ENCODE data around the gene OLA1.

DNA sequence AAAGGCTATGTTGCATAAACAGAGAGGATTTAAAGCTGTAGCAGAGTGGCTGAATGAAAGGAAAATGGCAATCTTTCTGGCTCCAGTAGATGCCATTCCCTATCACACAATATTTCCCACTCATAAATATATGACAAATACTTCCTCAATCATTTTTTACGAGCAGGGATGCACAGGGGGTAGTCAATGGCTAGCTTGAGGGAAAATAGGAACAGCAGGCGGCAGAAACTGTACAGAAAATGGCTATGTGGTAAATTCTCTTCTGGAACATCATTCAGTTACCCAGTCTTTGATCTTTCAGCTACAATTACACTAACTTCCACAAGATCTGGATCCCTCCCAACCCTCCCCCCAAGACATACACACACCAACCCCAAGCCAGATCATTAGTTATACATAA lies 127.2 kb downstream of the OLA1 start:
- TF ChIP-seq CTCF (IDR thresholded peaks at IDR 0.05): no peak
- no peak for TF ChIP-seq POLR2AphosphoS5 (IDR thresholded peaks at IDR 0.05; ENCODE audit: insufficient read depth in 1 of 2, low read depth in 1 of 2)
